NCI-H1694 treated with DMSO at 0.1 percent for 48 hours (cell line): ENCODE data around the gene RHOF.
"Not testable (repeated sequence)": the region's sequence is repeated elsewhere in the genome, so short reads cannot be mapped to it uniquely, and the experiment has no call there.

ENCODE experiments used
- DNase-seq: peaks from one replicate; lab custom pipeline; 2025; lab: John Stamatoyannopoulos, UW

Gene RHOF

DNA sequence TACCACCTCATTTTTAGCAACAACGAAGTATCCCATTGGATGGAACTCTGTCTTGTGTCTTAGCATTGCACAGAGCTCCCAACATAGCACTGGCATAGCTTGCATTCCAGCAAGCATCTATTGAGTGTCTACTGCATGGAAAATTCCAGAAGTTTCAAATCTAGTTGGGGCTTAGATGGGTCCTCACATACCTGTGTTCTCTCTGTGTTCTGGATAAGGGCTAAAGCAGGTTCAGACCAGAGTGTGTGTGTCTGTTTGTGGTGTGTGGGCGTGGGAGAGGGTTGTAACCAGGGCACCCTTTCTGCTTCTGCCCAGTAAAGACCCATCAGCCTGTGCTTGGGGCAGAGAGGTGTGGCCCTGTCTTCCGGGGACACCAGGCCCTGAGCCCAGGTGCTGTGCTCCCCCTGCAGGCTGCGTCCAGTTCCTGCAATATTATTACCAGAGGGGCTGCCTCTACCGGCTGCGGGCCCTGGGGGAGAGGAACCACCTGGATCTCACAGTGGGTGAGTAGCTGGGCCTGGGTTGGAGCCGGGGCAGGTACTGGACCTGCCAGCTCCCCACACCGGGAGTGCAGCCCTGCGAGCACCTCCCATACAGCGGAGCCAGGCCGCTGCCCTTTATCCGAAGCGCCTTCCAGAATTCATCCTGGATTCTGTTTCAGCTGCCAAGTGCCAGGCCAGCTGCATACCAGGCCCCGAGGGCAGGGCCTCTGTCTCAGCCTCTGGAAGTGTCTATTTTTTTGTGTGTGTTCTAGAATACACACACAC lies 20.3 kb downstream of the RHOF start:
- DNase-seq = peak; percentile 42

DNA sequence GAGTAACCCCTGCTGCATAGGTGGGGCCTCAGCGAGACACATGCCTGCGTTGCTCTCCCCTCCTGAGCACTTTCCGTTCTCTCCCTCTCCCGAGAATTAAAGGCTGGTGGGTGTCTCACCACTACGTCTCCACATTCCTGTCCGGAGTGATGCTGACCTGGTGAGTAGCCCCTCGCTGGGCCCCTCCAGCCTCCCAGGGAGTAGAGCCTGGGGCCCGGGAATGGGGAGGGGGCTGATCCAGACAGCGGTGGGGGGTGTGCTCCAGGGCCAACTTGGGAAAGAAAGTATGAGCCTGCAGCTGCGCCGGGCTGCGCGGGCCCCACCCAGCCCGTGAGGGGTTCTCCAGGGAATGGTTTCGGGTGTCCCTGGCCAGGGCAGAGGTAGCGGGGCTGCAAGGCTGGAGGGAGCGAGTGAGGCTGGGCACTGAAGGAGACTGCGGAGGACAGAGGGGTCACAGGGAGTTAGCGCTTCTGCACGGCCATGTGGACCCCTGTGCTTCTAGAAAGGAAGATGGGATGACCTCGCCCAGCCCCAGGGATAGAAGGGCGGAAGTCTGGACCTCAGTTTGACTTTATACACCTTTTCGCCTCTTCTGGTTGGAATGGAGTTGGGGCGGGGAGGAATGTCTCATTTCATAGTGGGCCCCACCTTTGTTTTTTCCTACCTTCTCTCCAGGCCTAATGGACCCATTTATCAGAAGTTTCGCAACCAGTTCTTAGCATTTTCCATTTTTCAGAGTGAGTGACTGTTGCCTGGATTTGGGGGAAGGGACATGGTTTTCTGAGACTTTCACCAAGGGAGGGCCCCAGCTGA lies 22.5 kb downstream of the RHOF start:
- no peak for DNase-seq

- DNase-seq = no peak
Observed at GRCh38 chr12:121770388-121770787, 23.1 kb downstream of the RHOF start.

GRCh38 chr12:121769831-121770301 lies 23.6 kb downstream of the RHOF start:
- peak; percentile 54 for DNase-seq

DNA sequence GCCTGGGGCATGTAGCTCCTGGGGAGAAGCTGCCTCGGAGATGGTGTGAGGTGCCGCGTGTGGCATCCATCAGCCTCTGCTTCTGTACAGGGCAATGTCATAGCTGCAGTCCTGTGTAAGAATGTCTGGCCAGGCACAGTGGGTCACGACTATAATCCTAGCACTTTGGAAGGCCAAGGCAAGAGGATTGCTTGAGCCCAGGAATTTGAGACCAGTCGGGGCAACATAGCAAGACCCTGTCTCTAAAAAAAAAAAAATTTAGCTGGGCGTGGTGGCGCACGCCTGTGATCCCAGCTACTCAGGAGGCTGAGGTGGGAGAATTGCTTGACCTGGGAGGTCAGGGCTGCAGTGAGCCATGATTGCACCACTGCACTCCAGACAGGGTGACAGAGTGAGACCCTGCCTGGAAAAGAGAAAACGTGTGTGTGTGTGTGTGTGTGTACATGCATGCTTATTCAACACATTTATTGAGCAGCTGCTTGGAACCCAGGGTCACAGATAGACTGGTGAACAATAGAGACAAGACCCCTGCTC lies 24.1 kb downstream of the RHOF start:
- no peak for DNase-seq

DNA sequence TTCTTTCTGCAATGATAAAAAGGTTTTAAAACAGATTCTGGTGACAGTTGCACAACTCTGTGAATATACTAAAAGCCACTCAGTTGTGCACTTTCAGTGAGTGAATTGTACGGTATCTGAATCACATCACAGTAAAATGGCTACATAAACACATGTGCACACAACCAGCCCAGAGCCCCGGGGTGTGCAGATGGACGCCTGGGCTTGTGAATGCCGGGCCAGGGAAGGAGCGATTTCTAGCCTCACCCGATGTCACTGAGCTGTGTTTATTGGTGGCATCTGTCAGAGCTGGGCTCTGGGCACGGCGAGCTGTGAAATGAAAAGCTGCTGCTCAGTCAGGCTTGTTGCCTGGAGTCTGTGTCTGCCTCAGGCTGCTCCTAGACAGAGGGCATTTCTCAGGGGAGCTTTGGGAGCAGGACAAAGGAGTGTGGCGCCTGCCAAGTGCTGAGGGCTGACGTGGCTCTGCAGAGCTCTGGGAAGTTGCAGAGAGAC lies 25.9 kb downstream of the RHOF start:
- peak; percentile 97 for DNase-seq

GRCh38 chr12:121766290-121767039 lies 27.0 kb downstream of the RHOF start:
- no peak for DNase-seq

GRCh38 chr12:121765573-121765972 lies 27.9 kb downstream of the RHOF start:
- peak; percentile 47 for DNase-seq

- DNase-seq = no peak
Observed at GRCh38 chr12:121764808-121765207, 28.7 kb downstream of the RHOF start.

DNA sequence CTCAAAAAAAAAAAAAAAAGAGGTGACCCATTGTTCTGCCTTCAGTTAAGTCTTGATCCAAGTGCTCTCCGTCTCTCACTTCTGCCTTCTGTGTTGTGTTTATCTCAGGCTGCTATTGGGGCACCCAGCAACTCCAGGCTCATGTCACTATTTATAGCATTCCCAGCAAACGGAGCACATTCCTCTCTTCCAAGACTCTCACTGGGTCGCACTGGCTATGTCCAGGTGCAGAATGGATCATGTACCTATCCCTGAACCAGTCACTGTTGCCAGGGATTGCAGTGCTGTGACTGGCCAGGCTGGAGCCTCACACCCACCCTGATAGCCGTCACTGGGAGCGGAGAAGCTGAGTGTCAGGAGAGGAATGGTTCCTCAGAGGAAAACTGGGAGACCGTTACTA lies 31.2 kb downstream of the RHOF start:
- DNase-seq = no peak

- not testable (repeated sequence) for DNase-seq
Observed at GRCh38 chr12:121758536-121758935, 35.0 kb downstream of the RHOF start.

GRCh38 chr12:121755591-121755990 lies 37.9 kb downstream of the RHOF start:
- DNase-seq = no peak

DNA sequence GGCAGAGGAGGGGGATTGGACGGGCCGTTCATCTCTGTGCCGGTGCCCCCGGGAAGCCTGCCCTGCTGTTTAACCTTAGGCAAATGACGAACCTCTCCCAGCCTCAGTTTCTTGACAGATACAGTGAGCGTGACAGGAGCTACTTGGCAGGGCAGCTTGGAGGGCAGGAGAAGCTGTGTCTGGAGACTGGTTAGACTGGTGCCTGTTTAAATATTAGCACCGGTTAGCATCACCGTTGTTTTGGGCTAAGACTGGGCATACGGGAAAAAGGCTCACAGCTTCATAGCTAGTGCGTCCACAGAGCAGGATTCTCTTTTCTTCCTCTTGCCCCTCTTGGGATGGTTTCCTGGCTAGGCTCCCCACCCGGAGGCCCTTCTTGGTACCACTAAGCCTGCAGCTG lies 38.7 kb downstream of the RHOF start:
- no peak for DNase-seq

- no peak for DNase-seq
Observed at GRCh38 chr12:121753844-121754264, 39.6 kb downstream of the RHOF start.

DNA sequence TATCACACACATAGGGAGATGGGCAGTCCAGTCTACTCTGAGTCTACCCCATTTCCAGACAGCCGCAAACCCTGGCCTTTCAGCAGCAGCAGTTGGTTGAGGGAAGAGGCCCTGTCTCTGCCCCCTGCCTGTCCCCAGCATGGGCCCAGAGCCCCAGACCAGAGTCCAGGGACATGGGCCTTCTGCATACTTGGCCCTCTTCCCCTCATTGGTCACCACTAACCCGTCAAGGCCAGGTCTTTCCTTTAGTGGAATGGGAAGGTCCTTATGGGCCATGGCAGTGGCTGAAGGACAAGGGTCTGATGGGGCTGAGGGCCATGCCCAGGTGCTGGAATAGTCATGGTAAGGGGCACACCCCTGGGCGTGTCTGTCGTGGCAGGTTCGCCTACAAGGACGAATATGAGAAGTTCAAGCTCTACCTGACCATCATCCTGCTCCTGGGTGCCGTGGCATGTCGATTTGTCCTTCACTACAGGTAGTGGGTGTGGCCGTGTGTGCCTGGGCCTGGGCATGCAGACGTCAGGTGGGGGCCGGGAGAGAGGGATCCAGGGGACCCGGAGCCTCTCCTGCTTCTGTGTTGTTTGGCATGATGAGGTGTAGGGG lies 41.6 kb downstream of the RHOF start:
- DNase-seq = no peak

DNA sequence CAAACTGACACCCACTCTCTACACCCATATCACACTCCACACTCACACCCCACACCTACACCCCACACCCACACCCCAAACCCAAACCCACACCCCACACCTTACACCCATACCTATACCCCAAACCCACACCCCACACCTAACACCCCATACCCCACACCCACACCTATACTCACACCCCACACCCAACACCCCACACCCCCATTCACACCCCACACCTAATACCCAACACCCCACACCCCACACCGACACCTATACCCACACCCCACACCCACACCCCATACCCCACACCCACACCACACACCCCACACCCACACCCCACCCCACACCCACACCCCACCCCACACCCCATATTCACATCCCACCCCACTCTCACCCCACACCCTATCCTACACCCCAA lies 42.5 kb downstream of the RHOF start:
- no peak for DNase-seq

DNA sequence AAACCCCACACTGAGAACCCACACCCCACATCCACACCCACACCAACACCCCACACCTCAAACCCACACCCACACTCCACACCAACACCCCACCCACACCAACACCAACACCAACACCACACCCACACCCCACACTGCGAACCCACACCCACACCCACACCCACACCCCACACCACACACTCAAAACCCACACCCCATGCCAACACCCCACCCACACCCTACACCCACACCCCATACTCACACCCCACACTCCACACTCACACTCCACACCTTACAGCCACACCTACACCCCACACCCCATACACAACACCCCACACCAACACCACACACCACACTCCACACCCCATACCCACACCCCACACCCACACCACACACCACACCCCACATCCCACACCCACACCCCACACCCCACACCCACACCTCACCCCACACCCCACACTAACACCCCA lies 43.0 kb downstream of the RHOF start:
- DNase-seq = no peak

GRCh38 chr12:121749267-121749666 lies 44.2 kb downstream of the RHOF start:
- no peak for DNase-seq

- DNase-seq = no peak
Observed at GRCh38 chr12:121748571-121749265, 44.8 kb downstream of the RHOF start.

- no peak for DNase-seq
Observed at GRCh38 chr12:121748218-121748570, 45.3 kb downstream of the RHOF start.

DNA sequence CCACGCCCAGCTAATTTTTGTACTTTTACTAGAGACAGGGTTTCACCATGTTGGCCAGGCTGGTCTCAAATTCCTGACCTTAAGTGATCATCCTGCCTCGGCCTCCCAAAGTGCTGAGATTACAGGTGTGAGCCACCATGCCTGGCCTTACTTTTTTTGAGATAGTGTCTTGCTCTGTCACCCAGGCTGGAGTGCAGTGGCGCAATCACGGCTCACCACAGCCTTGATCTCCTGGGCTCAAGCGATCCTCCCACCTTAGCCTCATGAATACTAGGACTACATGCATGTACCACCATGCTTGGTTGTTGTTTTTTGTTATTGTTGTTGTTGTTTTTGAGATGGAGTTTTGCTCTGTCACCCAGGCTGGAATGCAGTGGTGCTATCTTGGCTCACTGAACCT lies 47.9 kb downstream of the RHOF start:
- not testable (repeated sequence) for DNase-seq
